GM20000 (cell line): Measurements from ENCODE around the gene CFAP107.

ENCODE experiments used
- DNase-seq: peaks from one replicate; pipeline ENCODE4 v3.0.0; 2012; ENCODE audit warnings: low spot score
- CTCF ChIP-seq: IDR thresholded peaks from 2 replicates; pipeline ENCODE4 v1.5.1; 2012; ENCODE audit warnings: mild to moderate bottlenecking, control low read depth; ENCODE audit errors: extremely low read depth, missing control alignments

CFAP107 gene

GRCh38 chr1:12798911-12799310, 52.9 kb downstream of the CFAP107 start:
- TF ChIP-seq CTCF, result no peak

DNA sequence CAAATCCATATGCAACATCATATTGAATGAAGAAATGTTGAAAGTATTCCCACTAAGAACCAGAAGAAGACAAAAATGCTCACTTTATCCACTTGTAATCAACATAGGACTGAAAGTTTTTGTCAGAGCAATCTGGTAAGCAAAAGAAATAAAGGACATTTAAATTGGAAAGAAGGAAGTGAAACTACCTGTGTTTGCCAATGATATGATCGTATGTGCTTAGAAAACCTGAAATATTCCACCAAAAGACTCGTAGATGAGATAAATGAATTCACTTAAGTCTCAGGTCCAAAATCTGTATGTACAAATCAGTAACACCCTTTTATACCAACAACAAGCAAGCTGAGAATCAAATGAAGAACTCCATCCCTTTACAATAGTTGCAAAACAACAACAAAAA, 53.7 kb downstream of the CFAP107 start:
- DNase-seq, result no peak
- TF ChIP-seq CTCF, result no peak

More at GRCh38 chr1:12798911-12799310, 52.9 kb downstream of the CFAP107 start:
- no peak for DNase-seq

- no peak for DNase-seq
- no peak for TF ChIP-seq CTCF
These were observed 63.9 kb downstream of the CFAP107 start for GRCh38 chr1:12809933-12810332.

DNA sequence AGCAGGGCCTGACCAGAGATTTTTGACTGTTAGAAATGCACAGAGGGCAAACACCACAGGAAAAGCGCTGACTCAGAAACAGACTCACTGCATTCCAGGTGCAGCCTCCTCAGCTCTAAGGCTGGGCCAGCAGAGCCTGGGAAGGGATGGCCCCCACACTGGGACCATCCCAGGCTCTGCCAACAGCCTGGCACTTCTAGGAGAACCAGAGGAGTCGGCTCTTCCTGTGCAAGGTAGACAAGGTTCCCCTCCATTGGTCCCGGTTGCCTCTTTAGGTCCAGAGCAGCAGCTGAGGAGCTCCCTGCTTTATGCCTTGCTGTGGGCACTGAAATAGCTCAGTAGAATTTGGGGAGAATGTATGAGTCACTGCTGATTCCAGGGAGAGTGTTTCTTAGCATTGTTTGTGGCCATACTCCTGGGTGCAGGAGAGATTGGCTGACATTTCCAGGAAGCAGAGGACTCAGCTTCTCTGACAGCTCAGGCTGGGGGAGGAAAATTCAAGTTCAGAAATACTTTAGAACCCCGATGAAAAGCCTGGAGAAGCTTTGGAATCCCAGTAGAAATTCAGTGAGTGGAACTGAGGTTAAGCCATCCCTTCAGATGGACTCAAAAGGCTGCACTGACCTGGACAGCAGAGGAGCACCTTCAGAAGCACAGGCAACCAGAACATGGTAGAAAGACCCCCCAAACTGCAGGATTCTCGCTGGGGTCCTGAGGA, 64.8 kb downstream of the CFAP107 start:
- no peak for DNase-seq
- TF ChIP-seq CTCF, result no peak

GRCh38 chr1:12811409-12811784, 65.4 kb downstream of the CFAP107 start:
- no peak for DNase-seq
- TF ChIP-seq CTCF, result no peak
